HG02642 (cell line): Measurements from ENCODE around the gene ABLIM2.

Experiments
- ATAC-seq: cut with Tn5 transposase; IDR thresholded peaks from one replicate; pipeline ENCODE4 v1.9.1; 2021; ENCODE audit warnings: mild to moderate bottlenecking; ENCODE audit not compliant: unreplicated experiment, poor library complexity

The ABLIM2 gene

DNA sequence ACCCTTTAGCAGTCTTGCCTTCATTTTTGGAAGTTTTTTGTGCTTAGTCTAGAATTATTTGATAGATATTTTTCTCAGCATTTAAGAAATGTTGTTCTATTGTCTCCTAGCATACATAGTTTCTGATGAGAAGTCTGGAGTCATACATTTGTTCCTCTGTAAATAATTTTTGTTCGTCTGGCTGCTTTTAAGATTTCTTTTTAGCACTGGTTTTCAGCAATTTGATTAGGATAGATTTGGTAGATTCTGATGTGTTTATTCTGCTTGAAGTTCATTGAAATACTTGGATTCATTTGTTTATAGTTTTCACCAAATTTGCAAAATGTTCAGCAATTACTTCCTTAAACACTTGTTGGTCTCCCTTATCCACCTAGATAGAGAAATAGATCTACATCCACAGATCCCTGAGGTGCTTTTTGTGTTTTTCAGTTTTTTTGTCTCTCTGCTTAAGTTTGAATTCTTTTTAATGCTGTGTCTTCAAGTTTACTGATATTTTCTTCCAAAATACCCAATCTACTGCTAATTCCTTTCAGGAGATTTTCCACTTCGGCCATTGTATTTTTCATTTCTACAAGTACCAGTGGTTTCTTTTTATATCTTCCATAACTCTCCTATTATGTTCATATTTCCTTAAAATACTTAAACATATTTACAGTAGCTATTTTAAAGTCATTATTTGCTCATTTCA lies 64.9 kb downstream of the ABLIM2 start:
- ATAC-seq, result no peak

DNA sequence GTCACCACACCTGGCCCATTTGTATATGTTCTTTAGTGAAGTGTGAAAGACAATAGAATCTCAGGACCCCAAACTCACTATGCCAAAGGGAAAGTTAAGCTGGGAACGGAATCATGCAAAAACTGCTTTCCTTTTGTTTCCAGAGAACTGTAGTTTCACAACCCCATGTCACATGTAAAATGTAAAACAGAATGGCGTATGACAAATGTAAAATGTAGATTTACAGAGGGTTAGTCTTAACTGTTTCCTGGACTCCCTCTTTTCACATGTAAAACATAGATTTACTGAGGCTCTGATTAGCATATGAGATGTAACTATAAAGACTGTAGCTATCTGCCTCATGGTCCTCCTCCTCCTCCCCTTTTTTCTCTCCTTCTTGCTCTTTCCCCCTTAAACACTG lies 66.3 kb downstream of the ABLIM2 start:
- no peak for ATAC-seq

DNA sequence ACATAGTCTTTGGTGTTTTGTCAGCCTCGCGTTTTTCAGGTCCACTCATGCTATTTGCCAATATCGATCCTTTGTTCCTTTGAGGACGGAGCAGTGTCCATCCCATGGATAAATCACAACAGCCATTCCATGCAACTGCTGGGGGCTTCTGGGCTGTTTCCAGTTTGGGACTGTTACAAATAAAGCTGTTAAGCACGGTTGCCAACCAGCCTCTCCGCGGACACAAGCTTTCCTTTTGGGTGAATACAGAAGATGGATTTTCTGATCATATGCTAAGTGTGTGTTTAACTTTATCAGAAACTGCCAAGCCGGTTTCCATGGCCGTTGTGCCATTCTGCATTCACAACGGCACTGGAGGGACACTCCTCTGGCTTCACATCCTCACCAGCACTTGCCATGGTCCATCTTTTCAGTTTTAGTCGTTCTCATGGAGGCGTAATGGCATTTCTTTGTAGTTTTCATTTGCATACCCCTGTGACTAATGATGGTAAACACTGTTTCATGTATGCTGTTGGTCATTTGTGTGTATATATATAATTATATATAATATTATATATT lies 67.8 kb downstream of the ABLIM2 start:
- no peak for ATAC-seq

DNA sequence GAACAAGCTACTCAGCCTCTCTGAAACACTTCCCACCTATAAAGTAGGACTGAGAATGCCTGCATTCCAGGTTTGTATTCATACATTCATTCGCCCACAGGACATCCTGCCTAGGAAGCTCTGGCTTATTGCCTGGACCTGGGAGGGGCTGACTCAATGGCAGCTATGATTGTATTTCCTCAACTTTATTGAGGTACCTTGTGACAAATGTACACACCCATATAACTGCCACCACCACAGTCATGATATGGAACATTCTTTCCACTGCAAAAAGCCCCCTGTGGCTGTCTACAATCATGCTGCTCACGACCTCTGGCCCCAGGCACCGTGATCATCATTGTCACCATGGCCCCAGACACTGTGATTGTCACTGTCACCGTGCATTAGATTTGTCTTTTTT lies 68.3 kb downstream of the ABLIM2 start:
- ATAC-seq, result no peak

- ATAC-seq, result no peak
Observed at GRCh38 chr4:8089862-8090261, 68.8 kb downstream of the ABLIM2 start.

- ATAC-seq, result no peak
Observed at GRCh38 chr4:8088966-8089491, 69.6 kb downstream of the ABLIM2 start.

DNA sequence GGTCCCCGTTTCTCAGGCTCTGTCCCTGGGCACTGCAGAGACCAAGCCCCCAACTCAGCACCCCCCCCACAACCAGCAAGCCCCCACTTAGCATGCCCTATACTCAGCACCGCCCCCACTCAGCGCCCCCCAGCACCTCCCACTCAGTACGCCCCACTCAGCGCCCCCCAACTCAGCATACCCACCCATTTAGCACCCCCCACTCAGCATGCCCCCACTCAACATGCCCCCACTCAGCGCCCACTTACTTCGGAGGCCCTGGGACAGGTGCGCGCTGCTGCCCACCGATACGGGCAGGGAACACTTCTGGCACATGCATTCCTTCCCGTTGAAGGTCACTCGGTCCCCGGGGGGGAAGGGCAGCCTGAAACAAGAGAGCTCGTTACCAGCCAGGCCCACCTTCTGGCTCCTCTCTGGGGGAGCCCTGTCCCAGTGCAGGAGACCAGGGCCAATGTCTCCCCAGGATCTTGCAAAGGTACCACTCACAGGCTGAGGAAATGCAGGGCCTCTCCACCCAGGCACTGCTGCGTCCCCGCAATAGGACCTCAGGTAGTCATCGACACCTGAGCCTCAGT lies 70.6 kb downstream of the ABLIM2 start:
- no peak for ATAC-seq

GRCh38 chr4:8086783-8087445 lies 71.7 kb downstream of the ABLIM2 start:
- ATAC-seq, result no peak

GRCh38 chr4:8085491-8086117 lies 73.0 kb downstream of the ABLIM2 start:
- ATAC-seq, result no peak

DNA sequence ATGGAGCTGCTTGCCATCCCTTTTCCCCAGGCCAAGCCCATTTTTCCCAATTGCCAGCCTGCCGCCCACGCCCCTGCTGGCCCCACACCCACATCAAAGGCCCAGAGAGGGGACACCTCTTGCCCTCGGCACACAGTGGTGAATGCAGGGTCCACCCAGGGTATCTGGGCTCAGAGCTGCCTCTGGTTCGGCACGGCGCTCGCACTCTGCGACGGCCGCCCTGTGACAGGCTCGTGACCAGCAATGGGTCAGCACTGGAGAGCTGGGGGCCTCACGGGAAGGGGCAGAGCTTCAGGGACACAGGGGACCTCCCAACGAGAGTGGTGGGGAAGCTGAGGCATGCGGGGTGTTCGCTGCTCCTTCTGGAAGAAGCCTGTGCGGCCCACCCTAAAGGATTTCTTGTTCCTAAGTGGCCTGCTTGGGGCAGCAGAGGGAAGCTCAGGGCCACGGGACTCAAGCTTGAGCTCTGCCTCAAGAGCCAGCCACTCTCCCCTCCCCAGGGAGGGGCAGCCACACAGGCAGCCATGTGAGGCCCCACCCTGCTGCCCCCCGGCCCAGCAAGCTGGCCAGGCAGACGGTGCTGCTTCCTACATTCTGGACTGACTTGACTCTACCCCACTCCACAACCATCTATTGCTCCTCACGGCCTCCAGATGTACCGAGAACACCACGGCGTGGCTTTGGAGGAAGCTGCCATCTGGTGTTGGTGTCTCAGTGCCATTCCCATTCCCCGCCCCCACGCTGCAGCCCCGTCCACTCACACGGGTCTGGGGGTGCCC lies 73.7 kb downstream of the ABLIM2 start:
- ATAC-seq, result no peak

- ATAC-seq, result no peak
Observed at GRCh38 chr4:8084031-8084660, 74.5 kb downstream of the ABLIM2 start.

DNA sequence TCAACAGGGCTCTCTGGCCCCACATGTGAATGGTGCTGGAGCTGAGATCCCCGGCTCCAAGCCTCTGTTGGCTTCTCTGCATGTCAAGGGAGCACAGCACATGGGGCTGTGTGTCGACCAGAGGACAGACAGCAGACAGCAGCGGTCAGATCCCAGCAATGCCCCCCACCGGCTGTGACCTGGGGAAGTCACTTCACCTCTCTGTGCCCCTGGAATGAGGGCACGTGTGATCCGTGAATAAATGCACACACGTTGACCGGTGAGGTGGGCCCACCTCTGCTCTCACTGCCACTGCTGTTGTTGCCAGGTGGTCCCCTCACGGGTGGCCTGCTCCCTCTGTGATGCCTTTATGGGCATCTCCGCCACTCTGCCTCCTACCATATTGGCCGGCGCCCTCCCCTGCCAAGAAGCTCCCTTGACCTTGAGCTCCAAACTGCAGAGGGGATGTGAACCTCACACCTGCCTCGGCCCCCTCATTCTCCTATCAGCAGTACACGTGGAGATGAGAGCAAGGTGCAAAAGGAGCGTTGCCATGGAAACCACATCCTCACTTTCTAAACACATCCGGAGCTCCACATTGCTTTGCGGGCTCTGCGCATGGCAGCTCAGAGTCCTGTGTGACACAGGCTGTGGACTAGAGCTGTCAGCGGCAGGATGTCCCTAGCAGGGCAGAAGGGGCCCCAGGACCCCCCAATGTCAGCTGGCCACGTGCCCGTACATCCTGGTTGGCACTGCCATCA lies 75.4 kb downstream of the ABLIM2 start:
- no peak for ATAC-seq

GRCh38 chr4:8082517-8083055 lies 76.0 kb downstream of the ABLIM2 start:
- no peak for ATAC-seq

DNA sequence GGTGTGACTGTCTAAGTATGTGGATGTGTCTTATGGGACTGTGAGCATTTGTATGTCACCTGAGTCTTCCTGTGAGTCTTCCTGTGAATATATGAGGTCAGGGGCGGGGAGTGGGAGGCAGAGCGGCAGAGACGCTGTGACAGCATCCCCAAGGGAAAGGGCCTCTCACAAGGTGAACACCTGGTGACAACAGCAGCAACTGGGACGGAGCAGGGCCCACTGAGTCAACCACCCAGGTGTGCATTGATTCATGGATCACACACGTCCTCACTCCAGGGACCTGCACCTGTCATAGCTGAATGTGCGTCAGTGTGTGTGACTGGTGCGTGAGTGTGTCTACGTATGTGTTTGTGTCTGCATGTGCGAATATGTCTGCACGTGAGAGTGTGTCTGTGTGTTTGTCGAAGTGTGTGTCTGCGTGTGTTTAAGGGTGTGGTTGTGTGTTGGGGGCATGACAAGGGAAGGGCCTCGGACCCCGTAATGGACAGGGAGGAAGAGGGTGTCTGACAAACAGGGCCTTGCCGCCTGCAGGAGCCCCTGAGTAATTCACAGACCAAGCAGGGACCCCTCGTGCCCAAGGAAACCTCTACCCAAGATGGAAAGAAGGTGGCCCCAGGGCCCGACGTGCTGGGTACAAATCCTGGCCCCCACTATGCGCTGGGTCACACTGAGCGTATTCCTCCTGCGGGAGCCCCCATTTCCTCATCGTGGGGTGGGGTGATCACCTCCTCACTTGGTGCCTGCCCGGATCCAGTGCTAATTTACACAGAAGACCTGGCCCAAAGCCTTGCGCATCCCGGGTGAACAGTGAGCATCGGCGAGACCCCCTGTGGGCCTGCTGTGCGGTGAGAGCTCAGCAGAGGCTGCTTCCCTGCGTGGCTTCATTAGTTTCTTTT lies 76.7 kb downstream of the ABLIM2 start:
- no peak for ATAC-seq

DNA sequence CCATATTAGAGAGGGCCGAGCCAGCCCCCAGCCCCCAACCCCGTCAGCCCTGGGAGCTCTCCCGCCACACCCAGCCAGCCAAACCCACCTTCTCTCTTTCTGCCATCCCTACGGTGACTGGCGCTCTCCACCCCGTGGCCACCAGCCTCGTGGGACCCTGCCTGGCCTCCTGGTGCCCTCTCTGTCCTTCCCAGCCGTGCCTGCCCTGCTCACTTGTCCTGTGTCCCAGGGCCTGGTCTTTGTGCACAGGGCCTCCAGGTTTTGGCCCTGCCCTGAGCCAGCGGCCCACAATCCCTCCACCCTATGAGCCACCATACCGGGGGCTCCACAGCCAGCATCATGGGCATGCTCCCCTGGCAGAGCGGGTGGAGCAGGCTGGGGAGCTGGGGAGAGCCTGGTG lies 77.4 kb downstream of the ABLIM2 start:
- no peak for ATAC-seq

GRCh38 chr4:8080754-8081065 lies 77.9 kb downstream of the ABLIM2 start:
- no peak for ATAC-seq

DNA sequence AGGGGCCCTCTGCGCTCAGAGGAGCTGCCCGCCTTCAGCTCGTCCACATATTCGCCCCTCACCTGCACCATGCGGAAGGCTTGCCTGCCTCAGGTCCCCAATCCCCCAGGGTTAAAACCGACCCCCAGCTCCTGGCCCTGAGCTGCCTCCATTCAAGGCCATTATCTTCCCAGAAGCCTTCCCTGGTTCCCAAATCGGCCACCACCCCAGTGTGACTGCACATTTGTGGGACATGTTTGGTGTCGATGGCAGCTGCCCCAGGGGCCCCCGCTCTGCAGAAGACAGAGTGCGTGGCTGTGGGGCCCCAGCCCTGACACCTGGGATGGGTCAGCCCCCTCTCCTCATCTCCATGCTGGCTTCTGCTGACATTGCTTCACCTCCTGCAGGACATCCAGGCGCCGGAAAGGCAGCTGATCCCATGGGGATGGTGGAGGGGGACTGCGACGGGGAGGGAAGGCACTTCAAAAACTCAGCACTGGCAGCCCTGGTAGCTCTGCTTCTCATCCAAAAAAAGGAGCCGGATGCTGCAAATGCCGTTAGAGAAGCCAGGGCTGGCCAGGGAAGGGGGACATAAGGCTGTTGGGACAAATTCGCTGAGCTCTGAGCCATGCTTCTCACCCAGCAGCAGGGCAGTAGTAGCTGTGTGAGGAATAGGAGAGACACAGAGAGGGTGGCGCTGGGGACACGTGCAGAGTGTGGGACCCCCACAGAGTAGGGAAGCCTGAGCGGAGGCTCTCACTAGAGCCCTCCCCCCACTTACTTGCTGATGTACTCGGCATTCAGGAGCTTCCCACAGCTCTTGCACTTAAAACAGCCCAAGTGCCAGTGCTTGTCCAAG lies 78.5 kb downstream of the ABLIM2 start:
- ATAC-seq, result no peak
